ENCODE data around the gene TSPEAR.

- TF ChIP-seq POLR2A (IDR thresholded peaks at IDR 0.05), result no peak
- TF ChIP-seq CTCF (IDR thresholded peaks at IDR 0.05), result no peak
Measured at GRCh38 chr21:44517175-44517899, 194.0 kb downstream of the TSPEAR start.
